Sigmoid colon (tissue), 7 donors: ENCODE data around the gene FGD3. TPM values are rescaled to one million over a fixed set of nuclear protein-coding genes. Genes with fewer than 3 reads are reported as not detected.
"Not testable (repeated sequence)": the region's sequence is repeated elsewhere in the genome, so short reads cannot be mapped to it uniquely, and the experiment has no call there.

ENCODE experiments used
- DNase-seq: peaks from one replicate; pipeline ENCODE4 v3.0.0-alpha.2; 2019
- H3K27ac ChIP-seq, 4 donors: fragments of 200-600 bp; sonication (generic); one replicate each; pipeline ENCODE4 v1.5.1; 2016 to 2019; ENCODE audit warnings: mild to moderate bottlenecking in 1 of 4
- H3K27me3 ChIP-seq, 3 donors: fragments of 200-600 bp; sonication (generic); one replicate each; pipeline ENCODE4 v1.5.1; 2019; ENCODE audit warnings: mild to moderate bottlenecking in 1 of 3
- H3K36me3 ChIP-seq, 4 donors: fragments of 200-600 bp; sonication (generic); one replicate each; pipeline ENCODE4 v1.5.1; 2016 to 2019
- H3K4me1 ChIP-seq, 4 donors: fragments of 200-600 bp; sonication (generic); one replicate each; pipeline ENCODE4 v1.5.1; 2017 to 2019
- H3K4me3 ChIP-seq, 4 donors: fragments of 200-600 bp; sonication (generic); one replicate each; pipeline ENCODE4 v1.5.1; 2017 to 2019; ENCODE audit warnings: mild to moderate bottlenecking in 2 of 4, moderate library complexity in 1 of 4
- H3K9me3 ChIP-seq, 4 donors: fragments of 200-600 bp in 3 of 4; sonication (generic) in 3 of 4; one replicate each; pipeline versions ENCODE4 v1.5.1 to v1.6.1; 2013 to 2019
- EP300 ChIP-seq, 4 donors: sonication (generic); formaldehyde crosslinking; IDR thresholded peaks; one replicate each; pipeline ENCODE4 v1.6.1; 2017; ENCODE audit warnings: antibody characterized with exemption in 4 of 4
- POLR2A ChIP-seq, 2 donors: fragments of 450-650 bp; IDR thresholded peaks; one replicate each; pipeline ENCODE4 v1.6.1; 2016; ENCODE audit warnings: antibody characterized with exemption in 2 of 2, mild to moderate bottlenecking in 2 of 2, moderate library complexity in 2 of 2
- POLR2AphosphoS5 ChIP-seq, 4 donors: sonication (generic); formaldehyde crosslinking; IDR thresholded peaks; one replicate each; pipeline ENCODE4 v1.6.1; 2017; ENCODE audit warnings: antibody characterized with exemption in 4 of 4
- WGBS, 2 donors: extraction: QIAGEN DNeasy Blood & Tissue Kit; methylation state at CpG; one replicate each; pipeline ENCODE4 v1.1.7; 2013; 5-methylcytosine and 5-hydroxymethylcytosine counted together
- intact Hi-C: fragments of 100-400 bp; cut with DNase I; formaldehyde crosslinking; loops from one replicate; pipeline ENCODE4 v1.15.1; 2023
- polyA plus RNA-seq, 3 donors: library from polyadenylated mRNA; stranded (reverse); fragments of 200-250 nt; gene quantifications; one replicate each; pipeline ENCODE4 v1.2.3, GENCODE V29; 2013
- total RNA-seq, 4 donors: library from RNA; depleted of rRNA; stranded (reverse); fragments of >200 nt; gene quantifications; one replicate each; pipeline ENCODE4 v1.1.0, GENCODE V29; 2016
- TF ChIP-seq, protein P1 (sequence below), 4 experiments: fragments of 450-650 bp in 3 of 4; fragments of 200-600 bp in 1 of 4; IDR thresholded peaks; one replicate each; pipeline ENCODE4 v1.5.1; 2016 to 2019; ENCODE audit warnings: antibody characterized with exemption in 4 of 4, mild to moderate bottlenecking in 3 of 4, moderate library complexity in 2 of 4
- donor health status: healthy with polysubstance abuse.
- donor health status: Bipolar disorder and iron deficiency.
- donor health status: healthy.

FGD3 gene
- total and polyA plus RNA-seq, 7 donors: 1.8 to 18.0 (median 3.7) TPM

DNA sequence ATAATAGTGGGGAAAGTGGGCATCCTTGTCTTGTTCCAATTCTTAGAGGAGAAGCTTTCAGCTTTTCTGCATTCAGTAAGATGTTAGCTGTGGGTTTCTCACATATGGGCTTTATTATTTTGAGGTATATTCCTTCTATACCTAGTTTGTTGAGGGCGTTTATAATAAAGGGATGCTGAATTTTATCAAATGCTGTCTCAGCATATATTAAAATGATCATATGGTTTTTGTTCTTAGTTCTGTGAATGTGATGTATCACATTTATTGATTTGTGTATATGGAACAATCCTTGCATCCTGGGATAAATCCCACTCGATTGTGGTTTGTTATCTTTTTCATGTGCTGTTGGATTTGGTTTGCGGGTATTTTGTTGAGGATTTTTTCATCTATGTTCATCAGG is 43.1 kb downstream of the FGD3 start:
- DNase-seq: no peak
- H3K9me3 ChIP-seq: no peaks in the 10 kb centered on the region
- 89 to 93% methylated on average over 3 of the region's 3 CpGs for WGBS, 2 donors
- no peaks in the 10 kb centered on the region for H3K36me3 ChIP-seq
- no peaks in the 10 kb centered on the region for H3K27me3 ChIP-seq
- no peak overlapping the region for H3K27ac ChIP-seq
- intact Hi-C loops: no loop called here
- TF ChIP-seq, protein P1, sequence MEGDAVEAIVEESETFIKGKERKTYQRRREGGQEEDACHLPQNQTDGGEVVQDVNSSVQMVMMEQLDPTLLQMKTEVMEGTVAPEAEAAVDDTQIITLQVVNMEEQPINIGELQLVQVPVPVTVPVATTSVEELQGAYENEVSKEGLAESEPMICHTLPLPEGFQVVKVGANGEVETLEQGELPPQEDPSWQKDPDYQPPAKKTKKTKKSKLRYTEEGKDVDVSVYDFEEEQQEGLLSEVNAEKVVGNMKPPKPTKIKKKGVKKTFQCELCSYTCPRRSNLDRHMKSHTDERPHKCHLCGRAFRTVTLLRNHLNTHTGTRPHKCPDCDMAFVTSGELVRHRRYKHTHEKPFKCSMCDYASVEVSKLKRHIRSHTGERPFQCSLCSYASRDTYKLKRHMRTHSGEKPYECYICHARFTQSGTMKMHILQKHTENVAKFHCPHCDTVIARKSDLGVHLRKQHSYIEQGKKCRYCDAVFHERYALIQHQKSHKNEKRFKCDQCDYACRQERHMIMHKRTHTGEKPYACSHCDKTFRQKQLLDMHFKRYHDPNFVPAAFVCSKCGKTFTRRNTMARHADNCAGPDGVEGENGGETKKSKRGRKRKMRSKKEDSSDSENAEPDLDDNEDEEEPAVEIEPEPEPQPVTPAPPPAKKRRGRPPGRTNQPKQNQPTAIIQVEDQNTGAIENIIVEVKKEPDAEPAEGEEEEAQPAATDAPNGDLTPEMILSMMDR (IDR thresholded peaks at IDR 0.05): no peak
- TF ChIP-seq EP300 (IDR thresholded peaks at IDR 0.05) (no peak), POLR2A (IDR thresholded peaks at IDR 0.05) (no peak), POLR2AphosphoS5 (IDR thresholded peaks at IDR 0.05) (no peak)
- H3K4me3 ChIP-seq: no peak overlapping the region
- H3K4me1 ChIP-seq: no peaks in the 10 kb centered on the region

DNA sequence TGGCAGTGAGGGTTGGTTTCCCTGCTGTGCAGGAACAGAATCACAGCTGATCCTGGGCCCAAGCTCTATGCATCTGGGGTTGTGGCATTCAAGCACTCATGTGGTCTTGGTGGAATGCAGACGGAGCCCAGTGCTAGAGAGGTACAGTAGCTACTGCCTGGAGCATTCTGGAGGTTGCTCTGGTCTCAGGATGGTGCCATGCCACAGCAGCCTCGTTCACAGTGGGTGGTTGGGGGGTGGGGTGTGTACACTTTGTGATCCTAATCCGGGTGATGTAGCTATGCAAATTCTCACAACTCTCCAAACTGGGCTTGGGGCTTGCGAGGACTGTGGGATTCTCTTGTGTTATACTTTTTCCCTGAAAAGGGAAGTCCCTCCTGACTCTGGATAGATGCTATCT is 45.2 kb downstream of the FGD3 start:
- no peak for DNase-seq
- Histone ChIP-seq H3K9me3 (no peaks in the 10 kb centered on the region), H3K4me3 (no peak overlapping the region), H3K27me3 (no peaks in the 10 kb centered on the region), H3K4me1 (no peaks in the 10 kb centered on the region), H3K27ac (no peak overlapping the region), H3K36me3 (no peaks in the 10 kb centered on the region)
- intact Hi-C loops: no loop called here
- 84 to 85% methylated on average over 4 of the region's 4 CpGs for WGBS, 2 donors
- TF ChIP-seq POLR2A (IDR thresholded peaks at IDR 0.05) (no peak), POLR2AphosphoS5 (IDR thresholded peaks at IDR 0.05) (no peak), EP300 (IDR thresholded peaks at IDR 0.05) (no peak)
- TF ChIP-seq, protein P1 (IDR thresholded peaks at IDR 0.05): no peak

DNA sequence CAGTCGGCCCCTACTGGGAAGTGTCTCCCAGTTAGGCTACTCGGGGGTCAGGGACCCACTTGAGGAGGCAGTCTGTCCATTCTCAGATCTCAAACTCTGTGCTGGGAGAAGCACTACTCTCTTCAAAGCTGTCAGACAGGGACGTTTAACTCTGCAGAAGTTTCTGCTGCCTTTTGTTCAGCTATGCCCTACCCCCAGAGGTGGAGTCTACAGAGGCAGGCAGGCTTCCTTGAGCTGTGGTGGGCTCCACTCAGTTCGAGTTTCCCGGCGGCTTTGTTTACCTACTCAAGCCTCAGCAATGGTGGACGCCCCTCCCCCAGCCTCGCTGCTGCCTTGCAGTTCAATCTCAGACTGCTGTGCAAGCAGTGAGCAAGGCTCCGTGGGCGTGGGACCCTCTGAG is 51.5 kb downstream of the FGD3 start:
- 88 to 92% methylated on average over 10 of the region's 10 CpGs for WGBS, 2 donors
- H3K4me1 ChIP-seq, H3K27me3 ChIP-seq, H3K4me3 ChIP-seq, H3K27ac ChIP-seq, H3K9me3 ChIP-seq, H3K36me3 ChIP-seq, DNase-seq, intact Hi-C loops: not testable (repeated sequence)

DNA sequence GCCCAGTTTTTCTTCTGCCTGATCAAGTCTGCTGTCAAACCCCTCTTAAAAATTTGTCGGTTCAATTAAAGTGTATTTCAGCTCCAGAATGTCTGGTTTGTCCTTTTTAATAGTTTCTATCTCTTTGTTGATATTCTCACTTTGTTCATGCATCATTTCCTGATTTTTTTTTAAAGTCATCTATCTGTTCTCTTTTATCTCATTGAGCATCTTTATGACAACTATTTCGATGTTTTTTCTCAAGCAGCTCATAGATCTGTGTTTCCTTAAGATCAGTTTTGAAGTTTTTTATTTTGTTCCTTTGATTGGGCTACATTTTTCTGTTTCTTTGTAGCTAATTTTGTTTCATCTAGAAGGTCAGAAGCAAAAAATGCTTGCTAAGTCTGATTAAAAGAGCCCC is 53.7 kb downstream of the FGD3 start:
- Histone ChIP-seq H3K4me3 (no peak overlapping the region), H3K4me1 (peaks cover 0 to 7% (median 5%) of the 10 kb centered on the region in 4 donors), H3K27me3 (no peaks in the 10 kb centered on the region), H3K9me3 (no peaks in the 10 kb centered on the region), H3K27ac (no peak overlapping the region), H3K36me3 (no peaks in the 10 kb centered on the region)
- WGBS, 2 donors: 78 to 80% methylated on average over 2 of the region's 2 CpGs
- TF ChIP-seq, protein P1 (IDR thresholded peaks at IDR 0.05): no peak
- TF ChIP-seq POLR2AphosphoS5 (IDR thresholded peaks at IDR 0.05): no peak
- TF ChIP-seq EP300 (IDR thresholded peaks at IDR 0.05): no peak
- TF ChIP-seq POLR2A (IDR thresholded peaks at IDR 0.05): no peak
- intact Hi-C loops: loop anchor here (10.0 kb wide), 1 partner anchor 134 kb away; the partner anchor contains the start of gene NINJ1
- DNase-seq: no peak

DNA sequence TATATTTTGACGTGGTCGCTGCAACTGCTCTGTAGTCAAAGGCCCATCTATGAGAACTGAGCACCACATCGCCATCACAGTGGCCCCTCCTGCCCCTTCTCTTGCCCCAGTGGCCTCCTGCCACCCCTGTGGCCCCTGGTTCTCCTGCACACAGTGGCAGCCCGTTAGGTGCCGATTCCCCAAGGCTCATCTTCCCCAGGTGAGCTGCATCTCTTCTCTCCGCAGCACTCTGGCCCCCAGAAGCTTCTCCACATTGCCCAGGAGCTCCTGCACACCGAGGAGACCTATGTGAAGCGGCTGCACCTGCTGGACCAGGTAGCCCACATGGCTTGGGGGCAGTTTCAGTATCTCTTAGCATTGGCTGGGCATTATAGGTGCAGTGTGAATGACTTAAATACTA is 55.4 kb downstream of the FGD3 start:
- H3K36me3 ChIP-seq: no peaks in the 10 kb centered on the region
- intact Hi-C loops: loop anchor here (10.0 kb wide), 1 partner anchor 132 kb away; the partner anchor contains the start of gene NINJ1
- no peaks in the 10 kb centered on the region for H3K9me3 ChIP-seq
- no peak overlapping the region for H3K27ac ChIP-seq
- no peak overlapping the region for H3K4me3 ChIP-seq
- TF ChIP-seq, protein P1 (IDR thresholded peaks at IDR 0.05): no peak
- TF ChIP-seq POLR2AphosphoS5 (IDR thresholded peaks at IDR 0.05) (no peak), EP300 (IDR thresholded peaks at IDR 0.05) (no peak), POLR2A (IDR thresholded peaks at IDR 0.05) (no peak)
- peaks cover 0 to 7% (median 5%) of the 10 kb centered on the region in 4 donors for H3K4me1 ChIP-seq
- no peaks in the 10 kb centered on the region for H3K27me3 ChIP-seq
- 93 to 96% methylated on average over 8 of the region's 8 CpGs for WGBS, 2 donors
- no peak for DNase-seq
